PC-3 (cell line): Measurements from ENCODE around the gene MMD.

Experiments
- CTCF ChIP-seq: fragments of 300-600 bp; sonication (generic); conservative IDR thresholded peaks from 2 replicates; pipeline ENCODE4 v1.5.1; 2017; ENCODE audit warnings: antibody characterized with exemption, low read depth, mild to moderate bottlenecking, low read length
- EZH2 ChIP-seq: fragments of 300-600 bp; sonication (generic); IDR thresholded peaks from one replicate; pipeline ENCODE4 v1.6.1; 2017; ENCODE audit warnings: antibody characterized with exemption, mild to moderate bottlenecking, low read length; ENCODE audit not compliant: unreplicated experiment

- TF ChIP-seq CTCF (no peak), EZH2 (no peak)
Measured at GRCh38 chr17:55442462-55442861, 20.8 kb upstream of the MMD start.
